ENCODE data around the gene FXN. TPM values are rescaled to one million over a fixed set of nuclear protein-coding genes. Genes with fewer than 3 reads are reported as not detected.

FXN gene
- polyA plus RNA-seq, 3 donors, result 9.1 to 27.3 (median 15.9) TPM

GRCh38 chr9:68991457-68991856 is 44.1 kb upstream of the FXN start:
- H3K9me3 Mint-ChIP-seq, result no peaks in the 10 kb centered on the region
- H3K4me3 Mint-ChIP-seq, result no peak overlapping the region
- WGBS (ENCODE audit: insufficient coverage), result 81% methylated on average over 9 of the region's 9 CpGs

DNA sequence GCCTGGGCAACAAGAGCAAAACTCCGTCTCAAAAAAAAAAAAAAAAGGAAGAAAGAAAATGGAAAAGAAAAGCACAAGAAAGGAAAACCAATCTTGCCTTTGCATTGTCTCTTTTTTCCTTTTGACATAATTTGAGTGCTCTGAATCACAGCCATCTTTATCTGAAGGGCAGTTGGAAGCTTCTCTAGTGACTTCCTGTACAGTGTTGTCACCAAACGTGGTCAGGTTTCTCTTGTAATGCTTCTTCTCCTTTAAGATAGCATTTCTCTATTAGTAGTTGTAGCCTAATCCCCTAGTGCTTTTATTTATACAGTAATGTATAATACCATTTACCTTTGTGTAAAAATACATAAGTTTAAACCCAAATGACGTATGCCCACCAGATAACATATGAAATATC is 39.8 kb upstream of the FXN start:
- no CpG with 5 or more reads among the region's 3 CpGs for WGBS (ENCODE audit: insufficient coverage)
- H3K4me3 Mint-ChIP-seq, result peak overlapping the region in 1 of 2 donors; percentile 12
- intact Hi-C loops (cut with micrococcal nuclease), result loop anchor here (5.0 to 10.0 kb wide), 3 partner anchors 91 to 291 kb away; partner anchors contain the start of gene PIP5K1B (in 1 of the 2)

More at GRCh38 chr9:68991457-68991856, 44.1 kb upstream of the FXN start:
- no peak overlapping the region for H3K4me3 ChIP-seq (replicated peaks in 1 of 3; ENCODE audit: low read depth in 2 of 3, low read length in 3 of 3)
- H3K27me3 Mint-ChIP-seq (ENCODE audit: low read depth in 3 of 3), result peaks cover 0 to 1% (median 0%) of the 10 kb centered on the region in 3 donors
- no peaks in the 10 kb centered on the region for H4K20me1 ChIP-seq (ENCODE audit: insufficient read depth, low read length)
- no peak overlapping the region for H3K4me2 ChIP-seq (replicated peaks; ENCODE audit: extremely low read depth, low read length, poor library complexity, severe bottlenecking)
- H3K27ac ChIP-seq (ENCODE audit: low read depth in 1 of 2, low read length in 2 of 2), result peak overlapping the region in 1 of 2 donors; percentile 64
- H3K9me3 ChIP-seq (replicated peaks in 1 of 2; ENCODE audit: control insufficient read depth in 1 of 2, insufficient read depth in 1 of 2, low read length in 2 of 2), result no peaks in the 10 kb centered on the region
- H2AFZ ChIP-seq (ENCODE audit: insufficient read depth, low read depth, low read length, poor library complexity, severe bottlenecking), result no peak overlapping the region
- TF ChIP-seq, protein P1, sequence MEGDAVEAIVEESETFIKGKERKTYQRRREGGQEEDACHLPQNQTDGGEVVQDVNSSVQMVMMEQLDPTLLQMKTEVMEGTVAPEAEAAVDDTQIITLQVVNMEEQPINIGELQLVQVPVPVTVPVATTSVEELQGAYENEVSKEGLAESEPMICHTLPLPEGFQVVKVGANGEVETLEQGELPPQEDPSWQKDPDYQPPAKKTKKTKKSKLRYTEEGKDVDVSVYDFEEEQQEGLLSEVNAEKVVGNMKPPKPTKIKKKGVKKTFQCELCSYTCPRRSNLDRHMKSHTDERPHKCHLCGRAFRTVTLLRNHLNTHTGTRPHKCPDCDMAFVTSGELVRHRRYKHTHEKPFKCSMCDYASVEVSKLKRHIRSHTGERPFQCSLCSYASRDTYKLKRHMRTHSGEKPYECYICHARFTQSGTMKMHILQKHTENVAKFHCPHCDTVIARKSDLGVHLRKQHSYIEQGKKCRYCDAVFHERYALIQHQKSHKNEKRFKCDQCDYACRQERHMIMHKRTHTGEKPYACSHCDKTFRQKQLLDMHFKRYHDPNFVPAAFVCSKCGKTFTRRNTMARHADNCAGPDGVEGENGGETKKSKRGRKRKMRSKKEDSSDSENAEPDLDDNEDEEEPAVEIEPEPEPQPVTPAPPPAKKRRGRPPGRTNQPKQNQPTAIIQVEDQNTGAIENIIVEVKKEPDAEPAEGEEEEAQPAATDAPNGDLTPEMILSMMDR (IDR thresholded peaks at IDR 0.05), result no peak
- peaks cover 23 to 26% of the 10 kb centered on the region in 2 donors for H3K4me1 ChIP-seq (ENCODE audit: control insufficient read depth in 1 of 2, insufficient read depth in 2 of 2, low read length in 2 of 2)
- peaks cover 25% of the 10 kb centered on the region for H3K4me1 Mint-ChIP-seq
- H3K36me3 ChIP-seq (replicated peaks in 1 of 2; ENCODE audit: control insufficient read depth in 1 of 2, insufficient read depth in 2 of 2, low read length in 2 of 2), result no peaks in the 10 kb centered on the region
- intact Hi-C loops (cut with micrococcal nuclease), result loop anchor here (10.0 kb wide), 2 partner anchors 87 to 287 kb away; partner anchors contain the start of gene PIP5K1B (in 1 of the 2)
- no peaks in the 10 kb centered on the region for H3K79me2 ChIP-seq (ENCODE audit: insufficient read depth, low read length)
- H3K27ac Mint-ChIP-seq, result peak overlapping the region in 4 of 7 donors; percentile 6 to 75 (median 64)
- no peaks in the 10 kb centered on the region for H3K27me3 ChIP-seq (ENCODE audit: control insufficient read depth in 2 of 2, insufficient read depth in 2 of 2, low read length in 2 of 2)
- H3K36me3 Mint-ChIP-seq, result peaks cover 2 to 7% of the 10 kb centered on the region in 2 donors
- H3K9ac ChIP-seq (ENCODE audit: insufficient read depth, low read length, poor library complexity, severe bottlenecking), result no peak overlapping the region
- no peak for DNase-seq

More for the DNA sequence above, 39.8 kb upstream of the FXN start:
- H3K9me3 Mint-ChIP-seq, result no peaks in the 10 kb centered on the region
- Histone ChIP-seq H4K20me1 (ENCODE audit: insufficient read depth, low read length) (no peaks in the 10 kb centered on the region), H3K27ac (ENCODE audit: low read depth in 1 of 2, low read length in 2 of 2) (peak overlapping the region; percentile 19 to 73), H3K79me2 (ENCODE audit: insufficient read depth, low read length) (no peaks in the 10 kb centered on the region), H3K9ac (ENCODE audit: insufficient read depth, low read length, poor library complexity, severe bottlenecking) (no peak overlapping the region), H3K4me2 (replicated peaks; ENCODE audit: extremely low read depth, low read length, poor library complexity, severe bottlenecking) (peak overlapping the region; percentile 65), H3K4me3 (replicated peaks in 1 of 3; ENCODE audit: low read depth in 2 of 3, low read length in 3 of 3) (peak overlapping the region in 1 of 3 experiments; percentile 51), H3K4me1 (ENCODE audit: control insufficient read depth in 1 of 2, insufficient read depth in 2 of 2, low read length in 2 of 2) (peaks cover 40 to 45% of the 10 kb centered on the region in 2 donors), H2AFZ (ENCODE audit: insufficient read depth, low read depth, low read length, poor library complexity, severe bottlenecking) (no peak overlapping the region), H3K36me3 (replicated peaks in 1 of 2; ENCODE audit: control insufficient read depth in 1 of 2, insufficient read depth in 2 of 2, low read length in 2 of 2) (no peaks in the 10 kb centered on the region), H3K9me3 (replicated peaks in 1 of 2; ENCODE audit: control insufficient read depth in 1 of 2, insufficient read depth in 1 of 2, low read length in 2 of 2) (no peaks in the 10 kb centered on the region), H3K27me3 (ENCODE audit: control insufficient read depth in 2 of 2, insufficient read depth in 2 of 2, low read length in 2 of 2) (no peaks in the 10 kb centered on the region)
- DNase-seq, result peak in 2 of 3 donors; percentile 48 to 63
- TF ChIP-seq, protein P1 (IDR thresholded peaks at IDR 0.05), result no peak
- H3K27ac Mint-ChIP-seq, result peak overlapping the region; percentile 78 to 91 (median 86)
- H3K27me3 Mint-ChIP-seq (ENCODE audit: low read depth in 3 of 3), result peaks cover 0 to 1% (median 1%) of the 10 kb centered on the region in 3 donors
- peaks cover 2 to 7% of the 10 kb centered on the region in 2 donors for H3K36me3 Mint-ChIP-seq
- H3K4me1 Mint-ChIP-seq, result peaks cover 52% of the 10 kb centered on the region
